HG02678 (cell line): ENCODE measurements around the gene LYPLAL1.
A peak's percentile ranks its signal among the peaks of the same experiment; 100 is the strongest.
"Not testable (repeated sequence)": the region's sequence is repeated elsewhere in the genome, so short reads cannot be mapped to it uniquely, and the experiment has no call there.

Source experiments
- ATAC-seq: cut with Tn5 transposase; IDR thresholded peaks from one replicate; pipeline ENCODE4 v1.9.1; 2021; ENCODE audit warnings: mild to moderate bottlenecking, moderate library complexity; ENCODE audit not compliant: unreplicated experiment

Gene LYPLAL1

GRCh38 chr1:219209578-219209977 is 35.9 kb downstream of the LYPLAL1 start:
- ATAC-seq = no peak

- no peak for ATAC-seq
Observed at GRCh38 chr1:219210067-219210466, 36.4 kb downstream of the LYPLAL1 start.

- ATAC-seq = no peak
Observed at GRCh38 chr1:219215477-219215876, 41.8 kb downstream of the LYPLAL1 start.

GRCh38 chr1:219220945-219221344 is 47.3 kb downstream of the LYPLAL1 start:
- ATAC-seq = peak; percentile 88

- no peak for ATAC-seq
Observed at GRCh38 chr1:219223496-219223895, 49.8 kb downstream of the LYPLAL1 start.

- no peak for ATAC-seq
Observed at GRCh38 chr1:219226196-219226595, 52.5 kb downstream of the LYPLAL1 start.

GRCh38 chr1:219227360-219228057 is 53.8 kb downstream of the LYPLAL1 start:
- no peak for ATAC-seq

GRCh38 chr1:219228058-219228419 is 54.4 kb downstream of the LYPLAL1 start:
- no peak for ATAC-seq

GRCh38 chr1:219232890-219233289 is 59.2 kb downstream of the LYPLAL1 start:
- ATAC-seq = no peak

- no peak for ATAC-seq
Observed at GRCh38 chr1:219235903-219236481, 62.3 kb downstream of the LYPLAL1 start.

- ATAC-seq = no peak
Observed at GRCh38 chr1:219236933-219237610, 63.4 kb downstream of the LYPLAL1 start.

GRCh38 chr1:219239518-219239917 is 65.8 kb downstream of the LYPLAL1 start:
- no peak for ATAC-seq

GRCh38 chr1:219244864-219245263 is 71.2 kb downstream of the LYPLAL1 start:
- ATAC-seq = no peak

GRCh38 chr1:219247441-219247840 is 73.8 kb downstream of the LYPLAL1 start:
- ATAC-seq = no peak

GRCh38 chr1:219250468-219250867 is 76.8 kb downstream of the LYPLAL1 start:
- ATAC-seq = not testable (repeated sequence)

GRCh38 chr1:219257751-219258150 is 84.1 kb downstream of the LYPLAL1 start:
- no peak for ATAC-seq

- no peak for ATAC-seq
Observed at GRCh38 chr1:219261454-219261853, 87.8 kb downstream of the LYPLAL1 start.
